Erythroblast (primary cell): ENCODE measurements around the gene SLC39A8.
"Not testable (repeated sequence)": the region's sequence is repeated elsewhere in the genome, so short reads cannot be mapped to it uniquely, and the experiment has no call there.

Source experiments
- DNase-seq, 2 experiments: peaks; one replicate each; lab custom pipeline; 2025; lab: John Stamatoyannopoulos, UW
- GATA1 ChIP-seq: IDR thresholded peaks from 2 replicates; pipeline ENCODE4 v1.6.1; 2011; ENCODE audit warnings: low read depth, mild to moderate bottlenecking, control low read depth, low read length, moderate library complexity
- POLR2A ChIP-seq: IDR thresholded peaks from 2 replicates; pipeline ENCODE4 v1.6.1; 2011; ENCODE audit warnings: mild to moderate bottlenecking, low read length

SLC39A8 gene

DNA sequence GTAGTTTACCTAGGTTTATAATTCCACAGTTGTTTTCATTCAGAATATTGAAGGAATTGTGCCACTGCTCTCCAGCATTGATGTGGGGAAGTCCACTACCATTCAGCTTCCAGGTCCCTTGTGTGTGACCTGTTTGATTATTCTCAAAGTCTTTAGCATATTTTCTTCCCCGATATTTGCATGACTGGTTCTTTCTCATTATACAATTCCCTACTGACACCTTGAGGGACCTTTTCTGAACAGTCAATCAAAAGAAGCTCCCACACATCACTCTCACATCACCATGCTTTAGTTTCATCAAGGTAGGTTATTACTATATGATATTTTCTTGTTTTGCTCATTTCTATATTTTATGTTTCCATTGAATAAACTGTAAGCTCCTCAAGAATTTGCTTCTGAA is 44.1 kb downstream of the SLC39A8 start:
- no peak for DNase-seq
- TF ChIP-seq GATA1 (no peak), POLR2A (no peak)

DNA sequence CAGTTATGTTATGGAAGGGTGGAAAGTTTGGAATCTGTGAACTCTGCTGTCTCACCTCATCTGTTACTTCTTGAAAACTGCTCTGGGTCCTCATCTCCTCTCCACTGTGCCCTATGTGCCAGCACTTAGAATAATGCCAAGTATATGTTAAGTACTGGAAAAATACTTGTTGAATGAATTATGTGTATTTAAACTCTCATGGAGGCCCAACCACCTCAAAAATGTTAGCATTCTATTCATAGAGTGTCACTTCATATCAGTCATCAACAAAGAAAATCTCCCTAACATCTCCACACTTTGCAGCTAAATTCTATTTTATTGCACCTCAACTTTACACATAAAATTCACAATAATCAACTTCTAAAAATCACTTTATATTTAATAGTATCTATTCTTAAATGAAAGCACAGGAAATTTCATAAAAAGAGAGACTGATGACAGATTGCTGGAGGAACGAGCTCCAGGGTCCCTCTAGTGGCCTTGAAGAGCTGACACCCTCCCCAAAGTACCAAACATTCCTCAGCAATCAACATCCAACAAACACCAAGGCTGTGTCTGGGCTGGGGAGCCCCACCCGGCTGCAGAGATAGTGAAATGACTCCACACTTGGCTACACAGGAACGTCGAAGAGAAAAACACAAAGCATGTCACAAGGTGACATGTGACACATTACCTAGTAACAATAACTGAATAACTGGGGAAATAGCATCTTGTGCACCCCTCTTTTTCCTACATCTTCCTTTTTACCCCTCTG is 45.8 kb downstream of the SLC39A8 start:
- TF ChIP-seq POLR2A, result no peak
- TF ChIP-seq GATA1, result no peak
- DNase-seq, result peak; percentile 92 to 93

DNA sequence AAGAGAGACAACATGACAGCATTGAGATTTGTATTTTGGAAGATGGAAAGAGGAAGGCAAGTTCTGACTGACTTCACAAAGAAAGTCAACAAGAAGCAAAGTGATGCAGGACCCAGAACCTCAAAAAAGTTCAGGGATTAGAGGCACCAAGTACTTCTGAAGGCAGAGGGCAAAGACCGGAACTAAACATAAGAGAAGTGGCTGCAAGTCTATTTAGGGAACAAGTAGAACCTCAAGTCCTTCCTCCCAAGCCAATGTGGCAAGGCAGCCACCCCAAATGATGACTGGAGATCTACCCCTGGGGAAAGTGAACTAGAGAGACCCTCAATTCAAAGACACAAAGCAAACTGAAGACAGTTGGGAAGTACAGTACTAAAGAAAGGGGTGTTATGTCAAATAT is 46.6 kb downstream of the SLC39A8 start:
- TF ChIP-seq GATA1 (no peak), POLR2A (no peak)
- no peak for DNase-seq

DNA sequence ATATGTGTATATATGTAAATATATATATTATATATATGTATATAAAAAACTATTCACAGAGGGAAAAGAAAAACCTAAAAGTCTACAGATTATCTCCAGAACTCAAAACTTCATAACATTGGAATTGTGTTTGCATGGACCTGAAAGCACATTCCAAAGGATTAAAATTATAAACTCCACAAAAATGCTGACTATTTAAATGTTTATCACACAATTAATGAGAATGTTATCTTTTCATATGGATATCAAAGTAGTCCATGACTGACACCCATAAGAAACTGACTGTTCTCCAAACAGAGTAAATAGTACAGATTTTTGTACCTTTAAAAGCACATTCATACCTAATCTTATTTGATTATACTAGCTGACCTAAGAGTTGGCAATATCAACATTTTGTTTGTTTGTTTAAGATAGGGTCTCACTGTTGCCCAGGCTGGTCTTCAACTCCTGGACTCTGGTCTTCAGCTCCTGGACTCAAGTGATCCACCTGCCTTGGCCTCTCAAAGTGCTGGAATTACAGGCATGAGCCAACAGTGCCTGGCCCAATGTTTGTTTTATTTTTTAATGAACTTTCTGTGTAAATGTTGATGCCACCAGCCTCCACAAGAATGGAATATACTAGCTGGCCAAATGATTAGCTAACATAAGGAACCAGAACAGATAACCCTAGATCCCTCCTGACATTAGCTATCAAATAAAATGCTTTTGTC is 50.0 kb downstream of the SLC39A8 start:
- no peak for DNase-seq

DNA sequence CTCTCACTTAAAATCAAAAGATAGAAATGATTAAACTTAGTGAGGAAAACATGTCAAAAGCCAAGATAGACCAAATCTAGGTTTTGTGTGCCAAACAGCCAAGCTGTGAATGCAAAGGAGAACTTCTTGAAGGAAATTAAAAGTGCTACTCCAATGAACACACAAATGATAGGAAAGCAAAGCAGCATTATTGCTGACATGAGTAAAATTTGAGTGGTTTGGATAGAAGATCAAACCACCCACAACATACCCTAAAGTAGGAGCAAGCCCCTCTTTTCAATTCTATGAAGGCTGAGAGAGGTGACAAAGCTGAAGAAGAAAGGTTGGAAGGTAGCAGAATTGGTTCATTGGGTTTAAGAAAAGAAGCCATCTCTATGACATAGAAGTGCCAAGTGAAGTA is 56.8 kb downstream of the SLC39A8 start:
- no peak for DNase-seq
- TF ChIP-seq GATA1 (no peak), POLR2A (no peak)

More for the DNA sequence above, 50.0 kb downstream of the SLC39A8 start:
- TF ChIP-seq POLR2A, result no peak
- TF ChIP-seq GATA1, result no peak

DNA sequence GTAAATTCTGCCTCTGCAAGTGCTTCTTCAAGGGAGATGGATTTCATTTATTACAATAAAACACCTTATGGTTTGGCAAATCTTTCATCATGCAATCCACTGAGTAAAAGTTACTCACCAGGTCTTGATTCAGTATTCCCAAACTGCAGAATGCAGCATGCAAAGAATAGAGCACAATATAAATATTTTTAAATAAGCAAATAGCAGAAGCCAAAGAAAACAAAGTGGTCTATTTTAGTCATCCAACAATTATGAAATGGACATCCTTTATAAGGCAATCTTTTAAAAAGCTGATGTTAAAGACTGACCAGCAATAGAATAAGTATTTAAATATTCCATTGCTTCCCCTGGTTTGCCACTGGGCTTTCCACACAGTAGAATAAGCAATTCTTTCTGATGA is 59.5 kb downstream of the SLC39A8 start:
- TF ChIP-seq POLR2A (no peak), GATA1 (no peak)
- DNase-seq, result no peak

DNA sequence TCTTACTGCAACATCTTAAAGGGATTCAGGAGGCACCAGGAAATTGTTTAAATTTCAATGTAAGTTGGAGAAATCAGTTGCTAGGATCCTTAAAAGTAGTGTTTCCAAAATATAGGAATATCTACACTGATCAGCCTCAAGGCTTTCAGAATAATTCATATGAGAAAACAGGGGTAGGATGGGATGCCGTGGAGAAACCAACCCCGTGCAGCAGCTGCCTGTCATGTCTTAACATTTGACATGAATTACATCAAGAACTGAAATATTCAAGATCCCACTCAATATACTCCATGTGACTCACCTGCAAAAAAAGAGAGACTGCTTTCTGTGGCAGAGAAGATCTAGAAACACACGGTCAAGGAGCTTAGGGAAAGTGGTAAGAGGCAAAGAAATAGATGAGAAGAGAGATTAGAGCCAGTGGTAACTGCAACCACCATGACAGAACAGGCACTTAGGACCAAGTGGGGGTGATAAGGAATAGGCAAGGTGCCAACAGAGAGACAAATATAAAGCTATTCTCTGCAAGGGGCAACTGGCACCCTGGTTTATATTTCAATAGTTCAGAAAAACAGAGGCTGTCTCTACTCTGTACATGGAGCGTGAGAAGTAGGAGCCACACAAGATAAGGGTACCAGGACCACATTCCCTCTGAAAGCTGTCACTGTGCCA is 64.0 kb downstream of the SLC39A8 start:
- no peak for TF ChIP-seq GATA1
- no peak for TF ChIP-seq POLR2A
- peak; percentile 60 to 79 for DNase-seq

DNA sequence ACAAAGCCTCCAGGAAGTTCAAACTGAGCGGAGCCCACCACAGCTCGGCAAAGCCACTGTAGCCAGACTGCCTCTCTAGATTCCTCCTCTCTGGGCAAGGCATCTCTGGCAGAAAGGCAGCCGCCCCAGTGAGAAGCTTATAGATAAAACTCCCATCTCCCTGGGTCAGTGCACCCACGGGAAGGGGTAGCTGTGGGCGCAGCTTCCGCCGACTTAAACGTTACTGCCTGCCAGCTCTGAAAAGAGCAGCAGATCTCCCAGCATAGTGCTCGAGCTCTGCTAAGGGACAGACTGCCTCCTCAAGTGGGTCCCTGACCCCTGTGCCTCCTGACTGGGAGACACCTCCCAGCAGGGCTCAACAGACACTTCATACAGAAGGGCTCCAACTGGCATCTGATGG is 72.0 kb downstream of the SLC39A8 start:
- not testable (repeated sequence) for DNase-seq

DNA sequence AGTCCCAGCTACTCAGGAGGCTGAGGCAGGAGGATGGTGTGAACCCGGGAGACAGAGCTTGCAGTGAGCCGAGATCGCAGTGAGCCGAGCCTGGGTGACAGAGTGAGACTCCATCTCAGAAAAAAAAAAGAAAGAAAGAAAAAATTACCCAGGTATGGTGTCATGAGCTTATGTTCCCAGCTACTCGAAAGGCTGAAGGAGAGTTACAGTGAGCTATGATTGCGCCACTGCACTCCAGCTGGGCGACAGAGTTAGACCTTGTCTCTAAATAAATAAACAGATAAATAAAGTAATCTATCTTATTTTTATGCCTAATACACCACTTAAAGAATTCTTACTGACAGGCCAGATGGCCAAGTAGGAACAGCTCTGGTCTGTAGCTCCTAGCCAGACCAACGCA is 73.0 kb downstream of the SLC39A8 start:
- TF ChIP-seq POLR2A (no peak), GATA1 (no peak)
- no peak for DNase-seq

DNA sequence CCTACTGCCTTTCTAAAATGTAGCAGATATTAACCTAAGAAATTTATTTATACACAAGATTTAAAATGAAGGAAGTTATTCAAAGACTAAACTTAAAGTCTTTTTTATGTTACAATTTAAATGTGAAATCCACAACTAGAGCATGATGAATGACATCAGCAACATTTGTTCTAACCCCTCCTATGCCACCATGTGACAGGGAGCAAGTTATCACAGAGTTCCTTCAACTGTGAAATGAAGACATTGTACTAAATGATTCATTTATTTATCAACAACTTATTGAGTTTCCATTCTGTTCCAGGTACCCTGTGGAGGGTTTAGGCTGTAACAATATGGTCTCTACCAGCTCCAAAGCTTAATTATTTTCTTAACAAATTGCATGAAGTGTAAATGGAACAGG is 76.9 kb downstream of the SLC39A8 start:
- TF ChIP-seq POLR2A (no peak), GATA1 (no peak)
- DNase-seq, result peak; percentile 43 to 68

DNA sequence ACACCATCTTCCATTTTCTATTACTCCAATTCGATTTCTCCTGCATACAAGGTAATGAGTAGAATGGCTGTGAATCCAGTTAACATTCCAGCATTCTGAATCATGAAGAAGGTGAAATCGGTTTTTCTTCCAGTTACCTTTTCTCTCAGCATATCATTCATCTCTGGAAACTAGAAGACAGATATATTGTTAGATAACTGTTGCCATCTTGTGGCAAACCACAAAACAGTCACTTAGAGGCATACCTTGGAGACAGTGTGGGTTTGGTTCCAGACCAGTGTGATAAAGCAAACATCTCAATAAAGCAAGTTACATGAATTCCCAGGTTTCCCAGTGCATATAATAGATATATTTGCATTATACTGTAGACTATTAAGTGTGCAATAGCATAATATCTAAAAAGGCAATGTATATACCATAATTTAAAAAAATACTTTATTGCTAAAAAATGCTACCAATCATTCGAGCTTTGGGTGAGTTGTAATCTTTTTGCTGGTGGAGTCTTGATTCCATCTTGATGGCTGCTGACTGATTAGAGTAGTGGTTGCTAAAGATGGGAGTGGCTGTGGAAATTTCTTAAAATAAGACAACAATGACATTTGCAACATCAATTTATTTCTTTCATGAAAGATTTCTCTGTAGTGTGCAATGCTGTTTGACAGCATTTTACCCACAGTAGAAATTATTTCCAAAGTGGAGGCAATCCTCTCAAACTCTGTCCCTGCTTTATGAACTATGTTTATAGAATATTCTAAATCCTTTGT is 82.1 kb downstream of the SLC39A8 start:
- TF ChIP-seq POLR2A (no peak), GATA1 (no peak)
- peak; percentile 8 to 12 for DNase-seq

DNA sequence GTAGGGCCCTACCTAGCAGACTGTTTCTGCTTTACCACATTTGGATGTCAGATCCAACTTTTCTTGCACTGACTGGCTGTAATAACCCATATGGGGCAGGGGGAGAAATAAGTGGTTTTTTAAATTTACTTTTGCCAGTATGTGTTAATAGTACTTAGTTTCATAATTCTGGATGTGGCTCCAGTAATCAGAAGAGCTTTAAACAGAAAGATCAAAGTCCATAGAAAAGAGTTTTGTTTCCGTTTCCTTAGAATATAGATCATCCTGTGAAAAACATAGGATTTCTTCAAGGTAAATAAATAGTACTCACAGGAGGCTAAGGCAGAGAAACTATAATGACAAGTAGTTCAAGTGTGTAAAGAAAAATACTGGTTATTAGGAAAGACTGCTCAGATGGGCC is 85.6 kb downstream of the SLC39A8 start:
- no peak for TF ChIP-seq POLR2A
- no peak for TF ChIP-seq GATA1

DNA sequence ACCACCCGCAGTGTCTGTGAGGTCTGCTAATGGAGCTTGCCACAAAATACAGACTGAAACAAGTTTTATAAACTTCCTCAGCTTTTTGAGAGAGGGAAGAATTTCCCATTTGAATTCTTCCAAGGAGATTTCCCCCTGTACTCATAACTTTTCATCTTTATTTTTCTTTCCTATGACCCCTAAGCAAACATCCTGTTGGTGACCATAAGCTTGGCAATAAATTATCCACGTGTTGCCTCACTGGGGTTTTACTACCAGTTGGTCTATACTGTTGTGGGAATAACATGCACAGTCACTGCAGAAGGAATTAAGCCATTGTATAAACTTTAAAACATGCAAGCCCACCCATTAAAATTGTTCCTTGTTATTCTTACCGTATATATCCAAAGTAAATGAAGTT is 86.2 kb downstream of the SLC39A8 start:
- DNase-seq, result no peak
- TF ChIP-seq POLR2A (no peak), GATA1 (no peak)

More for the DNA sequence above, 85.6 kb downstream of the SLC39A8 start:
- DNase-seq, result no peak
